Panc1 (cell line): ENCODE data around the gene ANXA6. TPM values are rescaled to one million over a fixed set of nuclear protein-coding genes. Genes with fewer than 3 reads are reported as not detected.

Experiments used
- ATAC-seq: fragments of 200-7000 bp; cut with Tn5 transposase; 2 replicates; pipeline ENCODE4 v1.9.1; 2020; ENCODE audit warnings: mild to moderate bottlenecking, moderate library complexity
- BruUV-seq: library from RNA; stranded (reverse); fragments of 400-500 nt; replicated peaks from 2 replicates; lab custom pipeline; 2021; lab: Mats Ljungman, UMichigan
- CTCF ChIA-PET: fragments of 300-600 bp; sonication (Branson Sonifier 250); formaldehyde crosslinking; loops from one replicate; lab custom pipeline; 2022; ENCODE audit warnings: antibody characterized with exemption; lab: Charles Lee
- POLR2A ChIA-PET: fragments of 300-600 bp; sonication (Branson Sonifier 250); formaldehyde crosslinking; loops from one replicate; lab custom pipeline; 2022; ENCODE audit warnings: antibody characterized with exemption; lab: Charles Lee
- DNase-seq: peaks from one replicate; pipeline ENCODE4 v3.0.0-alpha.2; 2010; ENCODE audit warnings: low read depth, low spot score
- H3K27ac ChIP-seq: 2 replicates; pipeline ENCODE4 v1.5.1; 2011; ENCODE audit warnings: mild to moderate bottlenecking, low read length, inconsistent platforms
- H3K27me3 ChIP-seq: fragments of 200-500 bp; sonication (Bioruptor generic); 2 replicates; pipeline ENCODE4 v1.6.0; 2014; ENCODE audit warnings: low read length, inconsistent platforms; ENCODE audit not compliant: control insufficient read depth, insufficient read depth
- H3K36me3 ChIP-seq: fragments of 200-500 bp; sonication (Bioruptor generic); 2 replicates; pipeline ENCODE4 v1.5.1; 2014; ENCODE audit warnings: inconsistent platforms, mild to moderate bottlenecking, low read length, moderate library complexity; ENCODE audit not compliant: control insufficient read depth, insufficient read depth
- H3K4me1 ChIP-seq: 2 replicates; pipeline ENCODE4 v1.5.1; 2011; ENCODE audit warnings: inconsistent platforms, mild to moderate bottlenecking, low read length, moderate library complexity; ENCODE audit not compliant: control insufficient read depth, insufficient read depth
- H3K4me3 ChIP-seq, 2 experiments: 2 replicates each; pipeline ENCODE4 v1.5.1; 2011 to 2012; ENCODE audit warnings: low read depth in 2 of 2, low read length in 2 of 2, mild to moderate bottlenecking in 2 of 2, inconsistent platforms in 1 of 2, moderate library complexity in 1 of 2
- H3K9me3 ChIP-seq: fragments of 200-500 bp; sonication (Bioruptor generic); 2 replicates; pipeline ENCODE4 v1.5.1; 2014; ENCODE audit warnings: low read depth, mild to moderate bottlenecking, inconsistent platforms, low read length, moderate library complexity; ENCODE audit not compliant: control insufficient read depth, insufficient read depth
- CTCF ChIP-seq: fragments of 450-650 bp; IDR thresholded peaks from 2 replicates; pipeline ENCODE4 v1.5.1; 2017; ENCODE audit warnings: mild to moderate bottlenecking
- POLR2AphosphoS5 ChIP-seq: IDR thresholded peaks from 2 replicates; pipeline ENCODE4 v1.6.1; 2012; ENCODE audit warnings: mild to moderate bottlenecking, low read depth, low read length, moderate library complexity
- SIN3A ChIP-seq: IDR thresholded peaks from 2 replicates; pipeline ENCODE4 v1.6.1; 2012; ENCODE audit warnings: low read depth, mild to moderate bottlenecking, low read length, moderate library complexity, borderline replicate concordance; ENCODE audit not compliant: insufficient read depth
- TCF7L2 ChIP-seq: IDR thresholded peaks from 2 replicates; pipeline ENCODE4 v1.6.1; 2011; ENCODE audit warnings: mild to moderate bottlenecking, low read depth, low read length, inconsistent platforms
- in situ Hi-C: cut with HindIII; loops from 2 replicates; pipeline ENCODE4 v1.10.0; 2016; ENCODE audit warnings: low sequenced_read_pairs, low pct_unique_long_range_greater_than_20kb
- intact Hi-C: fragments of 100-400 bp; cut with micrococcal nuclease; formaldehyde crosslinking; loops from one replicate; pipeline ENCODE4 v1.10.0; 2022; ENCODE audit not compliant: unreplicated experiment
- total RNA-seq: library from RNA; stranded (reverse); gene quantifications from one replicate; pipeline ENCODE4 v1.2.1, GENCODE V29; 2021; ENCODE audit not compliant: unreplicated experiment
- TF ChIP-seq, protein P1 (sequence below), 2 experiments: IDR thresholded peaks; 2 replicates each; pipeline ENCODE4 v1.6.1; 2011 to 2012; ENCODE audit warnings: low read depth in 2 of 2, control low read depth in 1 of 2, low read length in 1 of 2, mild to moderate bottlenecking in 1 of 2, moderate library complexity in 1 of 2; ENCODE audit not compliant: insufficient read depth in 1 of 2

Gene ANXA6
- total RNA-seq, 1 experiment from 2014 or later = 60.0 TPM

- CTCF ChIA-PET = no interaction called here
- DNase-seq (no peak), ATAC-seq (peak; percentile 66)
- in situ Hi-C loops = no loop called here
- intact Hi-C loops = no loop called here
- H3K36me3 ChIP-seq = no peaks in the 10 kb centered on the region
- no peaks in the 10 kb centered on the region for H3K27me3 ChIP-seq
- TF ChIP-seq, protein P1, sequence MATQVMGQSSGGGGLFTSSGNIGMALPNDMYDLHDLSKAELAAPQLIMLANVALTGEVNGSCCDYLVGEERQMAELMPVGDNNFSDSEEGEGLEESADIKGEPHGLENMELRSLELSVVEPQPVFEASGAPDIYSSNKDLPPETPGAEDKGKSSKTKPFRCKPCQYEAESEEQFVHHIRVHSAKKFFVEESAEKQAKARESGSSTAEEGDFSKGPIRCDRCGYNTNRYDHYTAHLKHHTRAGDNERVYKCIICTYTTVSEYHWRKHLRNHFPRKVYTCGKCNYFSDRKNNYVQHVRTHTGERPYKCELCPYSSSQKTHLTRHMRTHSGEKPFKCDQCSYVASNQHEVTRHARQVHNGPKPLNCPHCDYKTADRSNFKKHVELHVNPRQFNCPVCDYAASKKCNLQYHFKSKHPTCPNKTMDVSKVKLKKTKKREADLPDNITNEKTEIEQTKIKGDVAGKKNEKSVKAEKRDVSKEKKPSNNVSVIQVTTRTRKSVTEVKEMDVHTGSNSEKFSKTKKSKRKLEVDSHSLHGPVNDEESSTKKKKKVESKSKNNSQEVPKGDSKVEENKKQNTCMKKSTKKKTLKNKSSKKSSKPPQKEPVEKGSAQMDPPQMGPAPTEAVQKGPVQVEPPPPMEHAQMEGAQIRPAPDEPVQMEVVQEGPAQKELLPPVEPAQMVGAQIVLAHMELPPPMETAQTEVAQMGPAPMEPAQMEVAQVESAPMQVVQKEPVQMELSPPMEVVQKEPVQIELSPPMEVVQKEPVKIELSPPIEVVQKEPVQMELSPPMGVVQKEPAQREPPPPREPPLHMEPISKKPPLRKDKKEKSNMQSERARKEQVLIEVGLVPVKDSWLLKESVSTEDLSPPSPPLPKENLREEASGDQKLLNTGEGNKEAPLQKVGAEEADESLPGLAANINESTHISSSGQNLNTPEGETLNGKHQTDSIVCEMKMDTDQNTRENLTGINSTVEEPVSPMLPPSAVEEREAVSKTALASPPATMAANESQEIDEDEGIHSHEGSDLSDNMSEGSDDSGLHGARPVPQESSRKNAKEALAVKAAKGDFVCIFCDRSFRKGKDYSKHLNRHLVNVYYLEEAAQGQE (IDR thresholded peaks at IDR 0.05; ENCODE audit: insufficient read depth in 1 of 2, low read depth in 2 of 2, low read length in 1 of 2) = no peak
- TF ChIP-seq TCF7L2 = no peak
- no peak for TF ChIP-seq CTCF
- TF ChIP-seq POLR2AphosphoS5 = no peak
- TF ChIP-seq SIN3A = no peak
- H3K9me3 ChIP-seq = no peaks in the 10 kb centered on the region
- no TSS peak for BruUV-seq
- POLR2A ChIA-PET = no interaction called here
- no peak overlapping the region for H3K4me3 ChIP-seq
- no peak overlapping the region for H3K27ac ChIP-seq
- peaks cover 9% of the 10 kb centered on the region; the same call in 1 of the 2 replicates for H3K4me1 ChIP-seq
These were observed 63.3 kb downstream of the ANXA6 start for GRCh38 chr5:151094030-151094851.

DNA sequence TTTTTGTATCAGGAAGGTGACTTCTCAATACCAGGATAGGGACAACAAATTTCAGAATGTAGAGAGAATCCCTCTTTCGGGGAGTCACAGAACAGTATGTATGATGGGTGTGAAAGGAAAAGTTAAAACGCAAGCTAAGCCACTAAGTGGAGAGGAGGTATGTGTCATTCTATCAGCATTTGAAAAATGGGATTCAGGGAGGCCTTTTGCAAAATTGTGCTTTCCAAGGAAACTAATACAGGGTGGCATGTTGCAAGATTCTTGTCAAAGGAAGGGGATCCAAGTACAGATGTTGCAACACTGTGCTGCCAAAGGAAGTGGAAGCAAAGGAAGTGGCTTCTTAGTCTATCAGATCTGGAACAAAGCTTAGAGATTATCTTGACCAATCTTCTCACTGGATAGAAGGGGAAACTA is 64.1 kb downstream of the ANXA6 start:
- no peaks in the 10 kb centered on the region for H3K36me3 ChIP-seq
- H3K9me3 ChIP-seq = no peaks in the 10 kb centered on the region
- intact Hi-C loops = no loop called here
- peaks cover 9% of the 10 kb centered on the region; the same call in 1 of the 2 replicates for H3K4me1 ChIP-seq
- TF ChIP-seq, protein P1 (IDR thresholded peaks at IDR 0.05; ENCODE audit: insufficient read depth in 1 of 2, low read depth in 2 of 2, low read length in 1 of 2) = no peak
- no peak for TF ChIP-seq TCF7L2
- no peak for TF ChIP-seq CTCF
- TF ChIP-seq SIN3A = no peak
- TF ChIP-seq POLR2AphosphoS5 = no peak
- H3K4me3 ChIP-seq = no peak overlapping the region
- BruUV-seq = no TSS peak
- in situ Hi-C loops = no loop called here
- ATAC-seq (peak; percentile 30), DNase-seq (no peak)
- ChIA-PET CTCF (interaction anchor here (0.7 kb wide), 1 partner anchor 1038 kb away, joined by 9 read pairs; no protein-coding TSS in a partner anchor), POLR2A (no interaction called here)
- H3K27me3 ChIP-seq = no peaks in the 10 kb centered on the region
- H3K27ac ChIP-seq = no peak overlapping the region
